ENCODE results near the gene OSBPL7.

OSBPL7 gene

DNA sequence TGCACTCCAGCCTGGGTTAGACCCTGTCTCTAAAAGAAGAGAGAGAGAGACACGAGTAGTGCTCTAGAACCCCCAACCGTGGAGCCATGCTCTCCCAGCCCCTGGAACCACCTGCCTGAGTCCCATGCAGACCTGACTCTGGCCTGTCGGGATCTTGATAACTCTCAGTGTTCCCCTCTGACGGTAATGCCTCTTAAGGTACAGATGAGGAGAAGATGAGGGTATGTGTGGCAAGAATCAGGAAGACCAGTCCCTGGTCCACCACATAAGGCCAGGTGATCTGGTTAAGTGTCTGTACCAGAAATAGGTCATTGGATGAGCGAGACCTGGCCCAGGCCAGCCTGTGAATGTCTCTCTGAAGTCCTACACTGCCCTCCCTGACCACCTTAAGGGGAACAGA is 18.4 kb downstream of the OSBPL7 start:
- TF ChIP-seq, protein P1, sequence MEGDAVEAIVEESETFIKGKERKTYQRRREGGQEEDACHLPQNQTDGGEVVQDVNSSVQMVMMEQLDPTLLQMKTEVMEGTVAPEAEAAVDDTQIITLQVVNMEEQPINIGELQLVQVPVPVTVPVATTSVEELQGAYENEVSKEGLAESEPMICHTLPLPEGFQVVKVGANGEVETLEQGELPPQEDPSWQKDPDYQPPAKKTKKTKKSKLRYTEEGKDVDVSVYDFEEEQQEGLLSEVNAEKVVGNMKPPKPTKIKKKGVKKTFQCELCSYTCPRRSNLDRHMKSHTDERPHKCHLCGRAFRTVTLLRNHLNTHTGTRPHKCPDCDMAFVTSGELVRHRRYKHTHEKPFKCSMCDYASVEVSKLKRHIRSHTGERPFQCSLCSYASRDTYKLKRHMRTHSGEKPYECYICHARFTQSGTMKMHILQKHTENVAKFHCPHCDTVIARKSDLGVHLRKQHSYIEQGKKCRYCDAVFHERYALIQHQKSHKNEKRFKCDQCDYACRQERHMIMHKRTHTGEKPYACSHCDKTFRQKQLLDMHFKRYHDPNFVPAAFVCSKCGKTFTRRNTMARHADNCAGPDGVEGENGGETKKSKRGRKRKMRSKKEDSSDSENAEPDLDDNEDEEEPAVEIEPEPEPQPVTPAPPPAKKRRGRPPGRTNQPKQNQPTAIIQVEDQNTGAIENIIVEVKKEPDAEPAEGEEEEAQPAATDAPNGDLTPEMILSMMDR (IDR thresholded peaks at IDR 0.05): no peak
- no peak overlapping the region for H3K4me3 ChIP-seq (ENCODE audit: low read depth, low read length)
- no peak overlapping the region for H2AFZ ChIP-seq
- H3K27me3 ChIP-seq (ENCODE audit: control insufficient read depth, insufficient read depth, low read length): no peaks in the 10 kb centered on the region
- no peak overlapping the region for H3K27ac ChIP-seq
- H3K36me3 ChIP-seq (ENCODE audit: control insufficient read depth, insufficient read depth, low read length): no peaks in the 10 kb centered on the region
- no peaks in the 10 kb centered on the region for H3K9me3 ChIP-seq (ENCODE audit: control insufficient read depth, low read length)
- no peaks in the 10 kb centered on the region for H3K4me1 ChIP-seq
- H3K79me2 ChIP-seq: no peaks in the 10 kb centered on the region
- H3K9ac ChIP-seq: no peak overlapping the region
- H3K4me2 ChIP-seq (ENCODE audit: low read length): no peak overlapping the region

DNA sequence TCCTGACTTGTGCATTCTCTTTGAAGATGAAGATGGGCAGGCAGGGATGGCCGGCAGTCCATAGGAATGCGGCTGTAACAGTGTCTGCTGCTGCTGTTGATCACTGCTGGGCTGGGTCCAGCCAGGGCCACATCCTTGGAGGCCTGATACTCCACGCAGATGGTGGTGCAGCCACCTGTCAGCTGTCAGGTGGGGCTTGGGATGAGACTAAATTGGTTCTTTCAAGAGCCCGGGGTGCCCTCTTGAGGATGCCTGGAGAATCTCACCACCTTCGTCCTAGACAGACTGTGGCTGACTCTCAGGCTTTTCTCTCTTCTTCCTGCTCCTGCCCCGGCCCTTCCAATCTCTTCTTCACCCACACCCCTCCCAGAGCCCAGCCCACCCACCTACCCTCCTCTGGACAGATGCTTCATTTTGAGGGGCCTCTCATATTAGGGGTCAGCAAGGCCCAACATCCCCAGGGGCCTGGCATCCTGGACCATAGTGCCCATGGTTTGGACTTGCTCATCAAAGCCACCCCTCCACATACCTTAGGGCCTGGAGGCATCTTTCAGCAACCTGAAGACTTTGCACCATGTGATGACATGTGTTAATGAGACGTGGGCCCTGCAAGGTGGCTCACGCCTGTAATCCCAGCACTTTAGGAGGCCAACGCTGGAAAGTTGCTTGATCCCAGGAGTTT is 19.1 kb downstream of the OSBPL7 start:
- H3K79me2 ChIP-seq: no peaks in the 10 kb centered on the region
- H3K27me3 ChIP-seq (ENCODE audit: control insufficient read depth, insufficient read depth, low read length): no peaks in the 10 kb centered on the region
- H3K4me1 ChIP-seq: no peaks in the 10 kb centered on the region
- H3K4me3 ChIP-seq (ENCODE audit: low read depth, low read length): no peak overlapping the region
- H3K36me3 ChIP-seq (ENCODE audit: control insufficient read depth, insufficient read depth, low read length): no peaks in the 10 kb centered on the region
- no peak overlapping the region for H3K4me2 ChIP-seq (ENCODE audit: low read length)
- TF ChIP-seq, protein P1 (IDR thresholded peaks at IDR 0.05): peak; percentile 59
- H3K27ac ChIP-seq: no peak overlapping the region
- no peaks in the 10 kb centered on the region for H3K9me3 ChIP-seq (ENCODE audit: control insufficient read depth, low read length)
- H2AFZ ChIP-seq: no peak overlapping the region
- H3K9ac ChIP-seq: no peak overlapping the region

DNA sequence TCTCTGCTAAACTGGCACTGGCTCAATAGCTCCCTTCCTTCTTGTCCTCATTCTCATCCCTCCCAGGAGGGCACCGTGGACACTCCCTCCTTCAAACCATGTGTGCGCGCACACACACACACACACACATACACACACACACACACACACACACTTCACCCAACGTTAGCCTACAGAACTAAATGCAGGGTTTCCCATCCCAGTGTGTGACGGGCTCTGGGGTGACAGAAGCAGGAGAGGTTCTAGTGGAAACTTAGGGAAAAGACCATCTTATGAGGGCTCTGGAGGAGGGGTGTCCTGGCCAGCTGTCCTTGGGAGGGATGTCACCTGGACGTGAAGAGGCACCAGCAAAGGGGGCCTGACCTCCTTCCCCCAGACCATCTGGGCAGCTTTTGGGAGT is 19.7 kb downstream of the OSBPL7 start:
- no peak overlapping the region for H2AFZ ChIP-seq

DNA sequence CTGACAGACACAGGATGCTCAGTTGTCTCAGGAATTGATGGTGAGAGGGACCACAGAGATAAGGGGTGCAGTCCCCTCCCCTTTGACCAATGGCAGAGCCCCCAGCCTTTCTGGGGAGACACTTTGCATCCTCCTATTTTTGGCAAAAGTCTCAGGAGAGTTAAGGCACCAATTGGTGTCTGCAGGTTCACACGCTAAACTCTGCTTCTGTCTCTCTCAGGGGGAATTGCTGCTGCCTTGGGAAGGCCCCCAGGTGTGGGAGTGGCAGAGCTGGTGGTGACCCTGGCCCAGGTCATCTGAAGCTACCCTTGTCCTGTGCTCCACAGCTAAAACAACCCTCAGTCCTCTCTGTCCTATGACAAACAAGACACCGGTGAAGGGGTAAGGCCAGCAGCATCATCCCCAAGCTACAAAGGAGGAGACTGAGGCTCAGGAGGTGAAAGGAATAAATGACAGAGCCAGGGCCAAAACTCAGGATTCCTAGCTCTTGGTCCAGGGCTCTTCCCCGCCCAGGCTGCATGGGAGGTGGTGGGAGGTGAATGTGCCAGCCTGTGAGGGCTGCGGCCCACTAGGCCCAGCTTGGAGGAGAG is 20.3 kb downstream of the OSBPL7 start:
- TF ChIP-seq, protein P1 (IDR thresholded peaks at IDR 0.05): no peak

More for the DNA sequence above, 19.7 kb downstream of the OSBPL7 start:
- Histone ChIP-seq H3K4me3 (ENCODE audit: low read depth, low read length) (no peak overlapping the region), H3K4me1 (no peaks in the 10 kb centered on the region), H3K79me2 (no peaks in the 10 kb centered on the region), H3K9me3 (ENCODE audit: control insufficient read depth, low read length) (no peaks in the 10 kb centered on the region), H3K27me3 (ENCODE audit: control insufficient read depth, insufficient read depth, low read length) (no peaks in the 10 kb centered on the region), H3K4me2 (ENCODE audit: low read length) (no peak overlapping the region), H3K9ac (no peak overlapping the region), H3K36me3 (ENCODE audit: control insufficient read depth, insufficient read depth, low read length) (no peaks in the 10 kb centered on the region), H3K27ac (no peak overlapping the region)
- TF ChIP-seq, protein P1 (IDR thresholded peaks at IDR 0.05): no peak

DNA sequence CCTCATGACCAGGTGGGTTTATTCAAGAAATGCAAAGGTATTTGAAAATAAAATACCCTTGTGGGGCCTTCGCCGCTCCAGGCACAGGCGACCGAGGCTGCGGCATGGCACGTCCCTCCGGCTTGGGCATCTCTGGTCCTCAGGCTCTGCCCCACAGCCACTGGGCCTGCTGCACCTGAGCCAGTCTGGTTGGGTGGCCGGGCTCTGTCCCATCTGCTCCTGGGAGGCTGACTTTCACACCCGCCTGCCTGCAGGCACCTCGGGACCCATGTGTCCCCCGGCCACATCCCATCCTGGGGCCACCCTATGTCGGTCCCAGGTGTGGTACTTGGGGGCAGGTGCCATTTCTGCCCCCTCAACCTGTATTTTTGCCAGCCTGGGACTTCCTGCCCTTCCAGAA is 20.9 kb downstream of the OSBPL7 start:
- TF ChIP-seq, protein P1 (IDR thresholded peaks at IDR 0.05): no peak
- Histone ChIP-seq H3K36me3 (ENCODE audit: control insufficient read depth, insufficient read depth, low read length) (no peaks in the 10 kb centered on the region), H2AFZ (no peak overlapping the region), H3K4me1 (no peaks in the 10 kb centered on the region), H3K27me3 (ENCODE audit: control insufficient read depth, insufficient read depth, low read length) (no peaks in the 10 kb centered on the region), H3K9me3 (ENCODE audit: control insufficient read depth, low read length) (no peaks in the 10 kb centered on the region), H3K4me2 (ENCODE audit: low read length) (no peak overlapping the region), H3K4me3 (ENCODE audit: low read depth, low read length) (no peak overlapping the region), H3K79me2 (no peaks in the 10 kb centered on the region), H3K9ac (no peak overlapping the region), H3K27ac (no peak overlapping the region)

More for the DNA sequence above, 20.3 kb downstream of the OSBPL7 start:
- Histone ChIP-seq H3K27ac (no peak overlapping the region), H3K36me3 (ENCODE audit: control insufficient read depth, insufficient read depth, low read length) (no peaks in the 10 kb centered on the region), H3K27me3 (ENCODE audit: control insufficient read depth, insufficient read depth, low read length) (no peaks in the 10 kb centered on the region), H3K4me3 (ENCODE audit: low read depth, low read length) (no peak overlapping the region), H3K79me2 (no peaks in the 10 kb centered on the region), H2AFZ (no peak overlapping the region), H3K9ac (no peak overlapping the region), H3K4me2 (ENCODE audit: low read length) (no peak overlapping the region), H3K9me3 (ENCODE audit: control insufficient read depth, low read length) (no peaks in the 10 kb centered on the region), H3K4me1 (no peaks in the 10 kb centered on the region)
